GM12891 (cell line): ENCODE results near the gene NAALADL1.

Experiments
- POLR2A ChIP-seq: IDR thresholded peaks from 2 replicates; pipeline ENCODE4 v1.6.1; 2011; ENCODE audit warnings: low read depth, low read length, control low read depth
- POLR2AphosphoS5 ChIP-seq: IDR thresholded peaks from 2 replicates; pipeline ENCODE4 v1.6.1; 2011; ENCODE audit warnings: low read depth, low read length, control low read depth
- TAF1 ChIP-seq: IDR thresholded peaks from 2 replicates; pipeline ENCODE4 v1.6.1; 2011; ENCODE audit warnings: low read depth, low read length, control low read depth

DNA sequence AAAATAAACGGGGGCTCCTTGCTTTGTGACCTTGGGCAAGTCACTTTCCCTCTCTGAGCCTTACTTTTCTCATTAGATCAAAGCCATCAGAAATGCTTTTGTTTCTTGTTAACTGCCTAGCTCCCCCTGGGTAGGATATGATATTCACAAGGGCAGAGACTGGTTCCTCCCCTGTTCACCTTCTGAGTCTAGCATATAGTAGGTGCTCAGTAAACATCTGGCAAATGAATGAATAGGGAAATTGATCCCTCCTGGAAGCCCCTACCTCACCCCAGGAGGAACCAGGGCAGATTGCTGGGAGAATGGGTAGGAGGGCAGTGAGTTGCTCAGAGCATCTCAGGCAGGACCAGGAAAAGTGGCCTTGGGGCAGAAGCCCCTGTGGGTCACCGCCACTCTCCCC, 23.9 kb downstream of the NAALADL1 start:
- TF ChIP-seq TAF1 (no peak), POLR2A (no peak), POLR2AphosphoS5 (no peak)
